Dermis blood vessel endothelial cell (primary cell): ENCODE measurements around the gene PXDN. TPM values are rescaled to one million over a fixed set of nuclear protein-coding genes. Genes with fewer than 3 reads are reported as not detected.
A peak's percentile ranks its signal among the peaks of the same experiment; 100 is the strongest.
"Not testable (repeated sequence)": the region's sequence is repeated elsewhere in the genome, so short reads cannot be mapped to it uniquely, and the experiment has no call there.

Experiments
- DNase-seq: peaks from one replicate; pipeline ENCODE4 v3.0.0; 2010
- total RNA-seq: library from RNA; depleted of rRNA; stranded (reverse); fragments of >200 nt; gene quantifications from 2 replicates; pipeline ENCODE4 v1.2.3, GENCODE V29; 2014

Gene PXDN
- total RNA-seq, 1 donor from 2014 or later: 563 TPM

DNA sequence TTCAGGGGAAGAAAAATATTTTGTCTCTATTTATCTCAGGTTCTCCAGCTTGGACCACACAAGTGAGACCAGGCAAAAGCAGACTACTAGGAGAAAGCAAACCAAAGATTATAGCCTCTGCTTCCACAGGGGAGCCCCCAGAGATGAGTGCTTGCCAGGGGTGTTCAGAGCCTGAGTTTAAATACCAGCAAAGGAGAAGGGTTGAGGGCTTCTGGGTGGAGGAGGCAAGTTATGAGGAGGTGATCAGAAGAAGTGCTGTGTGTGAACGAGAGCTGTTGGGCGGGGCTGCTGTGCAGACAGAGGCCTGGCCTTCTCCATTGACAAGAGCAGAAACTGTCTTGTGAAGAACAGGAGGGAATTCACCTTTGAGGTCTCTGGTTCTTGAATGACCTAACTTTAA is 32.8 kb upstream of the PXDN start:
- DNase-seq: no peak

DNA sequence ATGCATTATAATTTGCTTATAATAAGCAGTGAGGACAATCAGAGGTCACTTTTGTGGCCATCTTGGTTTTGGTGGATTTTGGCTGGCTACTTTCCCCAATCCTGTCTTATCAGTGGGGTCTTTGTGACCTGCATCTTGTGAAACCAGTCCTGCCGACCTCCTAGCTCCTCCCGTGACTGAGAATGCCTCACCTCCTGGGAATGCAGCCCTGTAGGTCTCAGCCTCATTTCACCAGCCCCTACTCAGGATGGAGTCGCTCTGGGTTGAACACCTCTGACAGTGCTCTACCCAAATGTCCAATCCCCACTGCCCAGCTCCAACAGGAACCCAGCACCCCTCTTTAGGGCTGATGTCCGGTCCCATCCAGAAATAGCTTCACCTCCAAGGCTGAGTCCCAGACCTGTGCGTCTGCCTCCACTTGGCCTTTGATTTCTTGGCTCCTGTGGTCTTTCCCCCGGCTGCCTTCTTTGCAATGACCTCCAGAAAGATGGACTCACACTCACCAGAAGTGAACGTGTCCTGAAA is 31.3 kb upstream of the PXDN start:
- no peak for DNase-seq

DNA sequence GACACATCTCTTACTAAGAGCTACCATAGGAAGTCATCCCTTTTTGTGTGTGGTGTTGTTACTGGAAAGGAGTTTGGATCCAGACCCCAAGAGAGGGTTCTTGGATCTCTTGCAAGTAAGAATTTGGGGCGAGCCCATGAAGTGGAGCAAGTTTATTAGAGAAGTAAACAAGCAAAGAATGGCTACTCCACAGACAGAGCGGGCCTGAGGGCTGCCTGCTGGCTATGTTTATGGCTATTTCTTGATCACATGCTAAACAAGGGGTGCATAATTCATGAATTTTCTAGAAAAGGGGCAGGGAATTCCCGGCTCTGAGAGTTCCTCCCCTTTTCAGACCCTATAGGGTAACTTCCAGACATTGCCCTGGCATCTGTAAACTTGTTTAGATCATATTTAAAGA is 30.6 kb upstream of the PXDN start:
- no peak for DNase-seq

DNA sequence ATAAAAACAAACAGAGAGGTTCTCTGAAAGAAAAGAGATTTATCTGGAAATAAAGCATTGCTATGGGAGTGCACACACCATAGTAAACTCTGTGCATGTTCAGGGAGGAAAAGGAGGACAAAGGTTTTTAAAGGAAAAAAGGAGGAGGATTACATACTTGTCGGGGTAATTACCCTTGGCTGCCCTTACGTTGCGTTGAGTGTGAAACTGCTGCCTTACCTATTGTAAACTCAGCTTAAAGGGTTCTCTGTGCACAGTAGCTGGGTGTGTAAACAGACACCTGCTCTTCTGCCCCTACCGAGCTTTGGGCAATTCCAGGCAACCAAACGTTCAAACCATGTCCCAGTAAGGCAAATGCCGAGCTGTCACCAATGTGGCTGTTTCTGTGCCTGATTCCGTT is 29.6 kb upstream of the PXDN start:
- no peak for DNase-seq

DNA sequence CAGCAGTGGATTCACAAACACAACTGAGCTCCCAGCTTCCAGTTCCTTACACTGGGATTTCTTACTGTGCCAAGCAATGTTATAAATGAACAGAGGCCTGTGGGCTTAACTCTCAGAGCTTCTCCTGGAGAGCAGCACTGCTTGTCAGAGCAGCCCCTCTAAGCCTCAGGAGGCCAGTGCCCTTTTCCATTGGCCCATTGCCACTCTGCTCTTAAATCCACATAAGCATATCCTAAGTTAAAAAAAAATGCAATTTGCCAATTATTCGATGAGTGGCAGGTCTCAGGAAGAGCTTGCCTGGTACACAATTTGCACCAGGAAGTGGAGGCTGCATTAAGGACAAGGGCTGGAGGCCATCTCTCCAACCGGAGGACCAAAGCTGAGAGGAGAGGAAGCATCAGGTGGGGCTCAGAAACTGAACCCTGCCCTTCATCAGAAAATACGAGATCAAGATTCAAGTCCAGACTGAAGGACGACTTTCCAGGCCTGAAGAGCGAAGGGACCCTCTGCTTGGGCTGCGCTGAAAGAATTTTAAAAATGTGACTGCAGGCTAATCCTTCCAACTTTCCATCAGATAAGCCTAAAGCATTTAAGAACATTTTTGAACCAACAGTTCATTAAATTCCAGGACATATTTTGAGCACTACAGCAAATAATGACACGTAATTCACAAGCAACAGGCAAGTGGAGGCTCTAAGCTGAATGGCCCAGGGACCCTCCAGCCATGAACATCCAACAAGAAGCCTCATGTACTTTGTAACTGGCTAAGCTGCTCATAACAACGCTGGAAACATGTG is 28.4 kb upstream of the PXDN start:
- DNase-seq: no peak

DNA sequence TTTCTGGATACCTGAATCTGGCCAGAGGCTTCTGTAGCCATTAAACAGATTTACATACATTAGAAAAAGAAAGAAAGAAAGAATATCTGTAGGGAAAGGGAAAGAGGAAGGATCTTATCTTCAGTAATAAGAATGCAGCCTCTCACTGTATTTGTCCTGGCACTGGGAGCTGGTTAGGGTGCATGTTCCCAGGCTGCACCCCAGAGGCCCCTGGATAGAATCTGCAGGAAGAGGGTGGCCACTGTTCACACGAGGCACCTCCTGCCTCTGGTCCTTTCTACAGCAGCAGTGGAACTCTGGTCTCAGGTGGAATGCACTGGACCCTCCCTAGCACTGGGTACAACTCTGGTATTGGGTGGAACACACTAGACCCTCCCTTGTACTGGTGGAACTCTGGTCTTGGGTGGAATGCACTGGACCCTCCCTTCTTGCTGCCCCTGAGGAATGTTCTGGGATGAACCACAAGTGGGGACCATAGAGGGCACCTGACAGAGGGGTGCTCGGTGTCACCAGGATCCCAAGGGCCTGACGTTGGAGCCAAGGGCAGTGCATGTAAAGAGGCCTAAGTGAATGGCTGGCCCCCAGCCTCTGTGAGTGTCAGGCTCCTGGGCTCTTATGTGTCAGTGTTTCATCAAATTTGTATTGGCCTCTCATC is 27.4 kb upstream of the PXDN start:
- DNase-seq: no peak

DNA sequence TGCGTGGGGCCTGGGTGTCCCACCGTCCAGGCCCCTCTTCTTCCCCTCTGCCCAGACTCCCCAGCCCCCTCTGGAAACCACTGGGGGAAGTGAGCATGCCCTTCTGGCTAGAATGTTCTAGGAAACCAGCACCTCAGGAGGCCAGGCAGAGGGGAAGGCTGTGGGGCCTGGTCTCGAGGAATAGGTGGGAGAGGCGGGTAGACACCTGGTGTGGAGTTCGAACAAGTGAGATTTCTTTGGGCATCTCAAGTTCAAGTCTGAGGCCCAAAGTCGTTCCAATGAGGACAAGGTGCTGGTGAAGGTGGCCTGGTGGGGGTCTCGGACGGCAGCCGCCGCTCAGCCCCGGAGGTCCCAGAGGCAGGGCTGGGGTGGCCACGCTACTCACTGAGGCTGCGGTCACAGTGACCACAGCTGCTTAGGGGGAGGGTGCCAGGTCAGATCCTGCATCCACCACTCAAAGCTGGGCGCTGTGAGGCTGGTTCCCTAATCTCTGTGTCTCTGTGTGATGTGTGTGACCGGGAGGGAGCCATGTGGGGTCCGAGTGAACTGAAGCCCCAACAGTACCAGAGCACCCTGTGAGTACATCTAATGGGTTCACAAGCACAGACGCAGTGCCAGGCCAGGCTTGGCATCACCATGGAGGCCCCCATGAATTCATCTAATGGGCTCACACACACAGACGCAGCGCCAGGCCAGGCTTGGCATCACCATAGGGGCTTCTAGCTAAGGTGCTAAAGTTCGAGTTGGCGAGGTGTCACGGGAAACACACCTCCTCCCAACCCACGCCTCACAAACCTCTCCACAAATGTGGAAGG is 26.5 kb upstream of the PXDN start:
- DNase-seq: no peak

DNA sequence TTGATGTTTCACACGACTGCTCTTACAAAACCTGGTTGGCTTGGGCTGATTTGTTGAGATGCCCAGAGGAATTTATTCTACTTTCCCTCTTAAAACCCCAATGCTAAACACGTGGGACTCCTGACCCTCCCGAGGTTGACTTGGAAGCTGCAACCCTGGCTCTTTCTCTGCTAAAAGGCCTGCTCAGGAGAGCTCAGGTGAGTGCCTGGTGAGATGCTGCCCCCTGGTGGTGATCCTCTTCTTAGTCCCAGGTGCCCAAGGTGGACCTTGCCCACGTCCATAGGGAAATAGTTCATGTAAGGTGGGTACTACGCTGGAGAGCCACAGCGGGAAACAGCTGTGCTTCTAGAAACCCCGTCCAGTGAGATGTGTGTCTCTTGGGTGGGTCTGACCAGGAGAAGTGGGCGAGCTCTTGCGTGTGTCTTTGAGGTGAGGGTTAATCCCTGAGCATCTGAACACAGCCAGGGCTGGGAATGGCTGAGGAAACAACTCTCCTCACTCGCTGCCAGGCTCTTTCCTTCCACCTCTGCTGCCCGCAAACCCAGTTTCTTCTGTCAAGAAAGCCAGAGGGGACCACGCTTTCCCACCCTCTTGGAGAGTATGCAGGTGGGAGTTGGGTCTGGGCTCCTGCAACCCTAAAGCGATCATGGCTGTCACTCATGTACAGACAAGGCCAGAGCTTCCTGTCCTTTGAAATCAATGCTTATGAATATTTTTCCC is 25.5 kb upstream of the PXDN start:
- peak; percentile 89 for DNase-seq

DNA sequence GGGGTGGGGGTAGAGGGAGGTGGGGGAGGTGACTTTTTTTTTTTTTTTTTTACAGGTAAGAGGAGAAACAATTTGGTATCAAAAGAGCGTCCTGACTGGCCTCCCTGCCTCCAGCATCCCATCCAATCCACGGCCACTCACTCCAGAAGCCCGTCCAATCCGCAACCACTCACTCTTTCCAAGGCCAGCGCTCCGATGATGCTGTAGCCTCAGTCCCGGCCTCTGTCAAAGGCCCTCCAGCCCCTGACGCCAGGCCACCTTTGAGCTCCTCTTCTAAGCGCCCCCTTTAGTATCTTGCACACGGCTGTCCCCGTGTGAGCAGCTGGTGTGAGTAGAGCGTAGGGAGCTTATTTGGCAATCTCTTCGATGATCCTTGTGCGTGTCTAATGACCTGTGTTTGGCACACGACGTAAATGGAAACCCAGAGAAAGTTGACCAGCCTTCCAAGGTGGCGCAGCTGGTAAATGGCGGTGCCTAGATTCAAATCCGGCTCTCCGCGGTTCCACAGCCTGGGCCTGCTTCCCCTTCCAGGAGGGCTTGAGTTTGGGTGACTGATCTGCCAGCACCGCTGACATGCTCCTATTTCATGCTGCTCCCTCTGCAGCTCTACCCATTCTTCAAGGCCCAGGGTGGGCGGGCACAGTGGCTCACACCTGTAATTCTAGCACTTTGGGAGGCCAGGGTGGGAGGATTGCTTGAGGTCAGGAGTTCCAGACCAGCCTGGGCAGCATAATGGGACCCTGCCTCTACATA is 23.8 kb upstream of the PXDN start:
- DNase-seq: no peak

DNA sequence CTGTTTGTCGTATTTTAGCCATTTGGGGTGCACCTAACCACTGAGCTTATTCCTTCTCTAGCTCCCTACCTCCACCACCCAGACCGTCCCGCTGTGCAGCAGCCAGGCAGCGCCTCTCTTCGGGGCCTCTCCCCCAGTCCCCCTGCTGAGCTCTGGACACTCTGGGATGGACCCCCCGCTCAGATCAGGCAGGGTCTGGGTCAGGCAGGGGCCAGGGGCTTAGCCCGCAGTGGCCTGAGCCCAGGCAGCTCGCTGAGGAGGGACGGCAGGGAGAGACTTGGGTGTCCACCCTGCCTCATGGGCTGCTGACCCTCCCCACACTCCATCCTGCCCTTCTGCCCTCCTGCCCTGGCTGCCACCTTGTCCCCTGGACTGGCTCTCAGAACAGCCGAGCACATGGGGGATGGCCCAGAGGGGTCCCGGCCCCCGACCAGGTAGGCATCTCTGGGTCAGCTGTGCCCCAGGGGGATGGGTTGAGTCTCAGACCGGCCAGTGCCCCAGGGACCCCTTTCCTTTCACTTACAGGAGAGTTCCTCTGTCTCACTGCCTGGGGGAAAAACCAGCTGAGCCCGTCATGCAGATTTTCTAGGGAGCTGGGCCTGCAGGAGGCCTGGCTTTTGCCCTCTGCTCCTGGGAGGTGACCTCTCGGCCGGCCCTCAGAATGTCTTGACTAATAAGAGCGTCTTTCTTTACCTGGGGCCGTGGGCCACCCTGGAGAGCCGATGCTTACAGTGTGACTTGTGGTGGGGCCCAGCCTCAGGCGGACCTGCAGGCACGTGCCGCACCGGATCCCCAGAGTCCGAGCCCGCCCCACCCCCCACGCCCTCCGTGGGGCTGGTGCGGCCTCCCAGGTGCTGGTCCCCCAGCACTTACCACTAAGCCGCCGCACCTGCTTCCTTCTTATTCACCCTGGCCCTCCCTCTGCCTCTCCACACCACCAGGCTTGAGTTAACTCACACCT is 22.8 kb upstream of the PXDN start:
- no peak for DNase-seq

DNA sequence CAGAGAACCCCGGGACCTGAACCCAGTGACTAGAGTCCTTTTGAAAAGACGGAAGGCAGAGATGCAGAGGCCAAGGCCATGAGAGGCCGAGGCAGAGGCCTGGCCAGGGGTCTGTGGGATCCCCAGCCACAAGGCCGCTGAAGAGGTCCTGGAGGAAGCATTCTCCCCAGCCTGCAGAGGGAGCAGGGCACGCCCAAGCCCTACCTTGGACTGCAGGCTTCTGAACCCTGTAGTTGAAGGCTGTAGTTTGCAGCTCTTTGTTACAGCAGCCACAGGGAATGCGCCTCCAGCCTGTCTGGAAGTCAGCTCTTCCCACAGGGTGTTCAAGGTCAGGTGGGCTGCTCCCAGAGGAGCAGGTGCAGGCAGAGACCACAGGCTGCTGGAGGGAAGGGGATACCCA is 22.1 kb upstream of the PXDN start:
- no peak for DNase-seq

DNA sequence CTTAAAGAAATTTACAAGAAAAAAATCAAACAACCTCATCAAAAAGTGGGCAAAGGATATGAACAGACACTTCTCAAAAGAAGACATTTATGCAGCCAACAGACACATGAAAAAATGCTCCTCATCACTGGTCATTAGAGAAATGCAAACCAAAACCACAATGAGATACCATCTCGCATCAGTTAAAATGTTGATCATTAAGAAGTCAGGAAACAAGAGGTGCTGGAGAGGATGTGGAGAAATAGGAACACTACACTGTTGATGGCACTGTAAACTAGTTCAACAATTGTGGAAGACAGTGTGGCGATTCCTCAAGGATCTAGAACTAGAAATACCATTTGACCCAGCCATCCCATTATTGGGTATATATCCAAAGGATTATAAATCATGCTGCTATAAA is 20.9 kb upstream of the PXDN start:
- not testable (repeated sequence) for DNase-seq

DNA sequence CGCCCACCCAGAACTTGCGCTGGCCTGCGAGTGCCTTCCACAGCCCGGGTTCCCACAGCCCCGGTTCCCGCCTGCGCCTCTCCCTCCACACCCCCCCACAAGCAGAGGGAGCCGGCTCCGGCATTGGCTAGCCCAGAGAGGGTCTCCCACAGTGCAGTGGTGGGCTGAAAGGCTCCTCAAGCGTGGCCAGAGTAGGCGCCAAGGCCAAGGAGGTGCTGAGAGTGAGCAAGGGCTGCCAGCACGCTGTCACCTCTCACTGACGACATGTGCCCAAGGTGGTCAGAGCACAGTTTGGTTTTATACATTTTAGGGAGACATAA is 15.3 kb upstream of the PXDN start:
- no peak for DNase-seq

DNA sequence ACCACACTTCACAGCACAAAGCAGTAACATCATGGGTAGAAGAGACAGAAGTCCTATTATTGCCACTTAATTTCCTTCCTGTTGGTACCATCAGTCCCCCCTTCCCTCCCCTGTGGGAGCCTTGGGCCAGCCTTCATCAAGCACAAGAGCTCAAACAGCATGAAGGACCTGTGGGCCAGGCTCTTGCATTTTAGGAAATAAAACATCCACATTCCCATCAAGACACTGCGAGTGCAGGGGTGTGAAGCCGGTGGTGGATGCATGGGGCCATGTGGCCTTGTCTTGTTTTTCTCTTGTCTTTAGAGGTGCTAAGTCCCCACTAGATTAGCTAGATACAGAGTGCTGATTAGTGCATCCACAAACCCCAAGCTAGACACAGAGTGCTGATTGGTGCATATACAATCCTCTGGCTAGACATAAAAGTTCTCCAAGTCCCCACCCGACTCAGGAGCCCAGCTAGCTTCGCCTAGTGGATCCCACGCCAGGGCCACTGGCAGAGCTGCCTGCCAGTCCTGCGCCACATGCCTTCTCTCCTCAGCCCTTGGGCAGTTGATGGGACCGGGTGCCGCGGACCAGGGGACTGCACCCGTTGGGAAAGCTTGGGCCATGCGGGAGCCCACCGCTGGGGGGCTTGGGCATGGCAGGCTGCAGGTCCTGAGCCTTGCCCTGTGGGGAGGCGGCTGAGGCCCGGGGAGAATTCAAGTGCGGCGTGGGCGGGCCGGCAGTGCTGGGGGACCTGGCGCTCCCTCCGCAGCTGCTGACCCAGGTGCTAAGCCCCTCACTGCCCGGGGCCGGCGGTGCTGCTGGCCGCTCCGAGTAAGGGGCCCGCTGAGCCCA is 14.7 kb upstream of the PXDN start:
- DNase-seq: no peak

DNA sequence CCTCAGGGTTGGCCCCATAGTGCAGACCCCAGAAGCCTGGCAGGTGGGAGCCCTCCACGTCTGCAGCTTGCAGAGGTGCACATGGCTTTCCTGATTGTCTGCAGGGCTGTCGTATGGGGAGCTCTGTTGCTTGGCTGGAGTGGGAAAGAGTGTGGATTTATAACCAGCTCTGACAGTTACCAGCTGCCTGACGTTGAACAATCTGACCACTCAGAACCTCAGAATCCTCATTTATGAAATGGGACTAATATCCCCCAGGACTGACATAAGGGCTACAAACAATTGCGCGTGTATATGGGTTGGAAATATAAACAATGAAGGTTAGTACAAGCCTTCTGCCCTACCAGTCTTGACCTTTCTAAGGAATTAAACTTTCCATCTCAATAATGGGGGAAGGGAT is 13.9 kb upstream of the PXDN start:
- DNase-seq: no peak

DNA sequence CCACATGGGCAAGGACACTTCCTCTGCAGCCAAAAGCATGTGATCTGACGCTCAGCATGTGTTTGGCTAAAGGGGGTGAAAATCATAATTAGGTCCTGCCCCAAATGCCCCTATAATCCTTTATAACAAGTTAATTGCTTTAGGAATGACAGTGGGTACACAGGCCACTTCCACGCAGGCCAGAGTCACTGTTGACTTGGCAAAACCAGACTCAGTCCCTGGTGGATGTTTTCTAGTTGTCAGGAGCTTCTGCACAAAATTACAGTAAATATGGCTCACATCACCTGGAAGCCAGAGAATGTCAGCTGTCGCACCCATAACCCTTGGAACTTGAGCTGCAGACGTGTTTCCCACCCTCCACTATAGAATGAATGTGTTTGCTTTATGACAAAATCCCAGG is 13.3 kb upstream of the PXDN start:
- no peak for DNase-seq

DNA sequence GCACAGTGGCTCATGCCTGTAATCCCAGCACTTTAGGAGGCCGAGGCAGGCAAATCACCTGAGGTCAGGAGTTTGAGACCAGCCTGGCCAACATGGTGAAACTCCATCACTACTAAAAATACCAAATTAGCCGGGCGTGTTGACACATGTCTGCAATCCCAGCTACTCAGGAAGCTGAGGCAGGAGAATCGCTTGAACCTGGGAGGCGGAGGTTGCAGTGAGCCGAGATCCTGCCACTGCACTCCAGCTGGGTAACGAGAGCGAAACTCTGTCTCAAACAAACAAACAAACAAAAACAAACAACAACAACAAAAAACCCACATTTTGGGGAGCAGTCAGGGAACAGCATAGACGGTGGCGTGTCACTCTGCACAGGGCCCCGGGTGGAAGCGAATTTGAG is 12.8 kb upstream of the PXDN start:
- not testable (repeated sequence) for DNase-seq

DNA sequence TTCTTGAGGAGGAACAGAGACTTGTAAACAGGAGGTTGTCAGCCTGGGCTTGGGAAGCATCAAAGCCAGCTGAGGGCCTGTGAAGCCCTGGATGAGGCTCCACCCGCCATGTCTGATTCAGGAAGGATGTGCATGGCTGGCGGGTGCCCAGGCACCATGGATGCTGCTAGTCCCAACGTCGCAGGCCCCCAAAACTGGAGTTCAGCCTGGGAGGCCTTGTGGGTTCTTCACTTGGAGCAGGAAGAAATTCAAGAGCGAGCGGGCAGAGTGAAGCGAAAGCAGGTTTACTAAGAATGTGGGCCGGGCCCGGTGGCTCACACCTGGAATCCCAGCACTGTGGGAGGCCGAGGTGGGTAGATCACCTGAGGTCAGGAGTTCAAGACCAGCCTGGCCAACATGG is 12.1 kb upstream of the PXDN start:
- DNase-seq: no peak

DNA sequence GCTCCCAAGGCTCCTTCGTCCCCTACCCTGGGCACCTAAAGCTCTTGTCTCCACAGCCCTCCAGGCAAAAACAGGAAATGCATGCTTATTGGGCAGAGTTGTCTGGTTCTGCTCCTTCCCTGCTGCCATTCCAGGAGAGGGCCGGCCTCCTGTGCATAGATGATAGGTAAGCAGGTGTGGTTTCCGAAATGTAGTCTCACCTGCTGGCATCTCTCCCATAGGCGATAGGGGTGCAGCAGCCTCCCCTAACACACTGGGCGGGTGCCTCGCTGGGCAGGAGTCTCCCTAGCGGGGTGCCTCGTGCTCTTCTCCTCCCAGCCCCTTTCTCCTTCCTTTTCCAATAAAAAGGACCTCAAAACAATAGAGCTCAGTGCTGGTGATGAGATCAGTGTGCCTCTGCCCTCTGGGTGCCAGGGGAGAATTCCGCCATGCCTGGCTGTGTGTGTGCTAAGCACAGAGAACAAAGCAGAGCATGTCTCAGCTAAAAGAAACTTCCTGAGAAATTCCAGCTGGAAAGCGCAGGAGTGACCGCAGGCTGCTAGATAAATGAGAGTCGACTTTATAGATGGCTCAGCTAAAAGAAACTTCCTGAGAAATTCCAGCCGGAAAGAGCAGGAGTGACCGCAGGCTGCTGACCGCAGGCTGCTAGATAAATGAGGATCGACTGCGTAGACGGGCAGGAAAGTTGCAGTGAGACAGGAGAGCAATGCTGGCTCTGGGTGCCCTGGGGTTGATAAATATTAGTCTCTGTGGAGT is 11.3 kb upstream of the PXDN start:
- DNase-seq: peak; percentile 75
